HepG2 (cell line): ENCODE data around the gene TTC4. TPM values are rescaled to one million over a fixed set of nuclear protein-coding genes. Genes with fewer than 3 reads are reported as not detected.

ENCODE experiments used
- ATAC-seq: fragments of 200-7000 bp; cut with Tn5 transposase; 3 replicates; pipeline ENCODE4 v1.9.1; 2020; ENCODE audit warnings: mild to moderate bottlenecking, moderate library complexity
- BruUV-seq: library from RNA; stranded (reverse); fragments of 400-500 nt; replicated peaks from 2 replicates; lab custom pipeline; 2021; lab: Mats Ljungman, UMichigan
- CTCF ChIA-PET: fragments of 300-600 bp; formaldehyde crosslinking; extraction: SDS; loops from one replicate; lab custom pipeline; 2021; ENCODE audit warnings: low total read pairs, inconsistent platforms, low intra/inter-chr PET ratio; lab: Yijun Ruan, JAX
- POLR2A ChIA-PET: fragments of 350-600 bp; sonication (Branson Sonifier 250); formaldehyde crosslinking; loops from one replicate; lab custom pipeline; 2020; ENCODE audit warnings: antibody characterized with exemption, inconsistent platforms; lab: Yijun Ruan, JAX
- DNase-seq: peaks from one replicate; pipeline ENCODE4 v3.0.0-alpha.2; 2015; ENCODE audit warnings: low spot score
- FAIRE-seq: peaks from 3 replicates; lab custom pipeline; 2011; peaks lifted over from hg19 to GRCh38; lab: Jason Lieb, UNC
- H2AFZ ChIP-seq: one replicate; pipeline ENCODE4 v1.6.1; 2011; ENCODE audit warnings: low read length, inconsistent platforms
- H3K27ac ChIP-seq: fragments of 300-600 bp; 3 replicates; pipeline ENCODE4 v1.8.0; 2011; ENCODE audit warnings: mixed run types, mild to moderate bottlenecking, mixed read lengths, low read length, inconsistent platforms; ENCODE audit not compliant: insufficient read depth; ENCODE audit errors: extremely low read length
- H3K27me3 ChIP-seq, 2 experiments: fragments of 200-600 bp in 1 of 2; 2 replicates in 1 of 2; 3 replicates in 1 of 2; pipeline versions ENCODE4 v1.6.0 to v1.8.0; 2011; ENCODE audit warnings: low read length in 2 of 2, mild to moderate bottlenecking in 2 of 2, moderate library complexity in 2 of 2, inconsistent platforms in 1 of 2; ENCODE audit not compliant: insufficient read depth in 2 of 2, control insufficient read depth in 1 of 2
- H3K36me3 ChIP-seq, 2 experiments: fragments of 200-600 bp in 1 of 2; replicated peaks in 1 of 2; 2 replicates in 1 of 2; 3 replicates in 1 of 2; pipeline versions ENCODE4 v1.5.1 to v1.8.0; 2011; ENCODE audit warnings: low read length in 2 of 2, inconsistent platforms in 1 of 2; ENCODE audit not compliant: insufficient read depth in 2 of 2, control insufficient read depth in 1 of 2
- H3K4me1 ChIP-seq: 2 replicates; pipeline ENCODE4 v1.5.1; 2012; ENCODE audit warnings: low read length, inconsistent platforms; ENCODE audit not compliant: insufficient read depth
- H3K4me2 ChIP-seq: 2 replicates; pipeline ENCODE4 v1.6.0; 2011; ENCODE audit warnings: low read depth, low read length, inconsistent platforms
- H3K4me3 ChIP-seq, 3 experiments: fragments of 200-600 bp in 1 of 3; sonication (generic), shearing (Covaris generic) in 1 of 3; replicated peaks in 1 of 3; 2 replicates each; pipeline ENCODE4 v1.5.1; 2011 to 2016; ENCODE audit warnings: low read length in 3 of 3, inconsistent platforms in 2 of 3, low read depth in 2 of 3, mild to moderate bottlenecking in 2 of 3, control low read depth in 1 of 3, mixed read lengths in 1 of 3; ENCODE audit not compliant: insufficient read depth in 1 of 3
- H3K79me2 ChIP-seq: one replicate; pipeline ENCODE4 v1.6.1; 2011; ENCODE audit warnings: low read length, inconsistent platforms; ENCODE audit not compliant: insufficient read depth
- H3K9ac ChIP-seq: 2 replicates; pipeline ENCODE4 v1.6.0; 2011; ENCODE audit warnings: mild to moderate bottlenecking, low read depth, low read length, inconsistent platforms; ENCODE audit not compliant: insufficient read depth
- H3K9me3 ChIP-seq: 2 replicates; pipeline ENCODE4 v1.5.1; 2012; ENCODE audit warnings: mild to moderate bottlenecking, low read length
- H4K20me1 ChIP-seq: 2 replicates; pipeline ENCODE4 v1.6.0; 2011; ENCODE audit warnings: inconsistent platforms, mild to moderate bottlenecking, low read length, moderate library complexity; ENCODE audit not compliant: insufficient read depth
- ATF7 ChIP-seq, 2 experiments: fragments of 450-650 bp in 1 of 2; sonication (generic) in 1 of 2; formaldehyde crosslinking in 1 of 2; IDR thresholded peaks; 2 replicates each; pipeline versions ENCODE4 v1.4.0 to v1.6.1; 2016 to 2020; ENCODE audit warnings: antibody characterized with exemption in 1 of 2, mild to moderate bottlenecking in 1 of 2, missing genetic modification reagents in 1 of 2
- HMG20A ChIP-seq: IDR thresholded peaks from 2 replicates; pipeline ENCODE4 v1.6.1; 2016; ENCODE audit warnings: borderline replicate concordance
- ISL2 ChIP-seq: sonication (generic); formaldehyde crosslinking; IDR thresholded peaks from 2 replicates; pipeline ENCODE4 v1.5.0; 2020; ENCODE audit warnings: missing genetic modification reagents
- NFYC ChIP-seq: IDR thresholded peaks from 2 replicates; pipeline ENCODE4 v1.6.1; 2016; ENCODE audit warnings: missing genetic modification reagents, missing compliant biosample characterization
- PHF5A ChIP-seq: IDR thresholded peaks from one replicate; pipeline ENCODE4 v1.6.1; 2018; ENCODE audit warnings: low read depth, missing genetic modification reagents; ENCODE audit not compliant: unreplicated experiment
- PITX1 ChIP-seq: sonication (generic); formaldehyde crosslinking; IDR thresholded peaks from 2 replicates; pipeline ENCODE4 v1.5.1; 2020; ENCODE audit warnings: mild to moderate bottlenecking, missing genetic modification reagents
- POGZ ChIP-seq: sonication (generic); formaldehyde crosslinking; IDR thresholded peaks from 2 replicates; pipeline ENCODE4 v1.4.0; 2020; ENCODE audit warnings: mild to moderate bottlenecking, missing genetic modification reagents
- RBAK ChIP-seq: sonication (generic); formaldehyde crosslinking; IDR thresholded peaks from 2 replicates; pipeline ENCODE4 v1.5.1; 2020; ENCODE audit warnings: mild to moderate bottlenecking, missing genetic modification reagents
- ZNF10 ChIP-seq: sonication (generic); formaldehyde crosslinking; IDR thresholded peaks from 2 replicates; pipeline ENCODE4 v1.4.0; 2020; ENCODE audit warnings: mild to moderate bottlenecking, low read depth, missing genetic modification reagents, borderline replicate concordance
- ZNF143 ChIP-seq: sonication (generic); formaldehyde crosslinking; IDR thresholded peaks from 2 replicates; pipeline ENCODE4 v1.4.0; 2020; ENCODE audit warnings: missing genetic modification reagents
- ZNF180 ChIP-seq: sonication (generic); formaldehyde crosslinking; IDR thresholded peaks from 2 replicates; pipeline ENCODE4 v1.4.0; 2020; ENCODE audit warnings: low read depth, missing genetic modification reagents, borderline replicate concordance
- ZNF367 ChIP-seq: sonication (generic); formaldehyde crosslinking; IDR thresholded peaks from 2 replicates; pipeline ENCODE4 v1.4.0; 2020; ENCODE audit warnings: missing genetic modification reagents, borderline replicate concordance
- ZNF598 ChIP-seq: sonication (generic); formaldehyde crosslinking; IDR thresholded peaks from 2 replicates; pipeline ENCODE4 v1.5.1; 2020; ENCODE audit warnings: mild to moderate bottlenecking, missing genetic modification reagents, borderline replicate concordance
- ZNF768 ChIP-seq: sonication (generic); formaldehyde crosslinking; IDR thresholded peaks from 2 replicates; pipeline ENCODE4 v1.4.0; 2020; ENCODE audit warnings: missing genetic modification reagents
- ZNF776 ChIP-seq: sonication (generic); formaldehyde crosslinking; IDR thresholded peaks from 2 replicates; pipeline ENCODE4 v1.4.0; 2020; ENCODE audit warnings: mild to moderate bottlenecking, missing genetic modification reagents
- WGBS: methylation state at CpG from one replicate; pipeline ENCODE4 v1.1.6; 2017; ENCODE audit warnings: low lambda C conversion rate; 5-methylcytosine and 5-hydroxymethylcytosine counted together
- in situ Hi-C: cut with HindIII; loops from 2 replicates; pipeline ENCODE4 v1.10.0; 2017; ENCODE audit warnings: low pct_unique_long_range_greater_than_20kb; ENCODE audit not compliant: extremely low pct_ligation_motif_present
- intact Hi-C: fragments of 100-400 bp; cut with micrococcal nuclease; formaldehyde crosslinking; loops from one replicate; pipeline ENCODE4 v1.10.0; 2022; ENCODE audit not compliant: unreplicated experiment
- polyA plus RNA-seq, 8 experiments: library from polyadenylated mRNA; depleted of rRNA in 3 of 8; stranded (reverse) in 7 of 8; unstranded in 1 of 8; fragments of >200 nt; fragmentation: Illumina TruSeq in 4 of 8; extraction: Trizol in 4 of 8; gene quantifications; 2 replicates each; pipeline versions ENCODE4 v1.2.1 to v1.2.3, GENCODE V29; 2011 to 2016; ENCODE audit warnings: low read depth in 4 of 8, missing spikeins in 1 of 8, mixed read lengths in 1 of 8; ENCODE audit not compliant: insufficient read depth in 1 of 8
- total RNA-seq, 5 experiments: library from RNA; depleted of rRNA; stranded (reverse); fragments of >200 nt; fragmentation: Illumina TruSeq; extraction: Trizol; gene quantifications; 2 replicates each; pipeline ENCODE4 v1.2.3, GENCODE V29; 2016; ENCODE audit warnings: low read depth in 1 of 5
- TF ChIP-seq, protein P1 (sequence below): sonication (generic); formaldehyde crosslinking; IDR thresholded peaks from 2 replicates; pipeline ENCODE4 v1.4.0; 2020; ENCODE audit warnings: missing genetic modification reagents
- TF ChIP-seq, protein P2 (sequence below): sonication (generic); formaldehyde crosslinking; IDR thresholded peaks from 2 replicates; pipeline ENCODE4 v1.5.0; 2020; ENCODE audit warnings: missing genetic modification reagents
- TF ChIP-seq, protein P3 (sequence below): sonication (generic); formaldehyde crosslinking; IDR thresholded peaks from 2 replicates; pipeline ENCODE4 v1.8.0; 2023; ENCODE audit warnings: mild to moderate bottlenecking, missing genetic modification reagents
- TF ChIP-seq, protein P4 (sequence below): sonication (generic); formaldehyde crosslinking; IDR thresholded peaks from 2 replicates; pipeline ENCODE4 v1.4.0; 2020; ENCODE audit warnings: missing genetic modification reagents

TTC4 gene
- total and polyA plus RNA-seq, 2 of the 13 experiments (the other 11 are each of a cell fraction or from before 2014, with no cell fraction given), result 13.1 to 24.7 TPM

DNA sequence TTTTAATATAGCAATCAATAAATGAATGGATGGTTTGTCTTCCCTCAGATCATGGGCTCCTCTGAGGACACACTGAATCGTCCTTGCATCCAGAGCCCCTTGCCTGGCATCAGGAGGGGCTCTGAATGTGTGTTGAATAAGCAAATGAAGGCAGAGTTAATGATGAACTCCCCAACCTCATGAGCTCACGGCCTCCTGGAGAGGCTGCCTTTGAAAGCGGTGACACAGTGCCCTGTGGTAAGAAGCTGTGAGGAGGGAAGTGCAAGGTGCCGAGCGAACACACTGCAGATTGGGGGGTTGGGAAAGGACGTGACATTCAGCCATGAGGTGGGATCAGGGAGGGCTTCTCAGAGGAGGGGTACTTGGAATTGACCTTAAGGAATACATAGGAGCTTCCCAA lies 51.9 kb downstream of the TTC4 start:
- Histone ChIP-seq H3K27ac (no peak overlapping the region), H3K36me3 (no peaks in the 10 kb centered on the region), H3K79me2 (peaks cover 14% of the 10 kb centered on the region), H3K4me2 (no peak overlapping the region), H3K9ac (no peak overlapping the region), H3K4me1 (peaks cover 21% of the 10 kb centered on the region), H3K9me3 (no peaks in the 10 kb centered on the region), H2AFZ (no peak overlapping the region), H3K27me3 (no peaks in the 10 kb centered on the region), H4K20me1 (no peaks in the 10 kb centered on the region), H3K4me3 (no peak overlapping the region)
- in situ Hi-C loops, result no loop called here
- ChIA-PET POLR2A (no interaction called here), CTCF (interaction anchor here (0.9 kb wide), 1 partner anchor 24 kb away, joined by 3 read pairs; no protein-coding TSS in a partner anchor)
- no peak for FAIRE-seq
- no TSS peak for BruUV-seq
- no peak for DNase-seq
- intact Hi-C loops, result no loop called here
- 25% methylated on average over 6 of the region's 6 CpGs for WGBS
- ATAC-seq, result no peak
- no peak for TF ChIP-seq ZNF10 (CRISPR knock-in tag)
- no peak for TF ChIP-seq POGZ (CRISPR knock-in tag)
- TF ChIP-seq ISL2 (CRISPR knock-in tag), result no peak
- TF ChIP-seq, protein P1, sequence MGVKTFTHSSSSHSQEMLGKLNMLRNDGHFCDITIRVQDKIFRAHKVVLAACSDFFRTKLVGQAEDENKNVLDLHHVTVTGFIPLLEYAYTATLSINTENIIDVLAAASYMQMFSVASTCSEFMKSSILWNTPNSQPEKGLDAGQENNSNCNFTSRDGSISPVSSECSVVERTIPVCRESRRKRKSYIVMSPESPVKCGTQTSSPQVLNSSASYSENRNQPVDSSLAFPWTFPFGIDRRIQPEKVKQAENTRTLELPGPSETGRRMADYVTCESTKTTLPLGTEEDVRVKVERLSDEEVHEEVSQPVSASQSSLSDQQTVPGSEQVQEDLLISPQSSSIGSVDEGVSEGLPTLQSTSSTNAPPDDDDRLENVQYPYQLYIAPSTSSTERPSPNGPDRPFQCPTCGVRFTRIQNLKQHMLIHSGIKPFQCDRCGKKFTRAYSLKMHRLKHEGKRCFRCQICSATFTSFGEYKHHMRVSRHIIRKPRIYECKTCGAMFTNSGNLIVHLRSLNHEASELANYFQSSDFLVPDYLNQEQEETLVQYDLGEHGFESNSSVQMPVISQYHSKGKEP (CRISPR knock-in tag), result no peak
- TF ChIP-seq, protein P2, sequence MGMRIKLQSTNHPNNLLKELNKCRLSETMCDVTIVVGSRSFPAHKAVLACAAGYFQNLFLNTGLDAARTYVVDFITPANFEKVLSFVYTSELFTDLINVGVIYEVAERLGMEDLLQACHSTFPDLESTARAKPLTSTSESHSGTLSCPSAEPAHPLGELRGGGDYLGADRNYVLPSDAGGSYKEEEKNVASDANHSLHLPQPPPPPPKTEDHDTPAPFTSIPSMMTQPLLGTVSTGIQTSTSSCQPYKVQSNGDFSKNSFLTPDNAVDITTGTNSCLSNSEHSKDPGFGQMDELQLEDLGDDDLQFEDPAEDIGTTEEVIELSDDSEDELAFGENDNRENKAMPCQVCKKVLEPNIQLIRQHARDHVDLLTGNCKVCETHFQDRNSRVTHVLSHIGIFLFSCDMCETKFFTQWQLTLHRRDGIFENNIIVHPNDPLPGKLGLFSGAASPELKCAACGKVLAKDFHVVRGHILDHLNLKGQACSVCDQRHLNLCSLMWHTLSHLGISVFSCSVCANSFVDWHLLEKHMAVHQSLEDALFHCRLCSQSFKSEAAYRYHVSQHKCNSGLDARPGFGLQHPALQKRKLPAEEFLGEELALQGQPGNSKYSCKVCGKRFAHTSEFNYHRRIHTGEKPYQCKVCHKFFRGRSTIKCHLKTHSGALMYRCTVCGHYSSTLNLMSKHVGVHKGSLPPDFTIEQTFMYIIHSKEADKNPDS (CRISPR knock-in tag), result no peak
- no peak for TF ChIP-seq NFYC (CRISPR knock-in tag)
- TF ChIP-seq, protein P3, sequence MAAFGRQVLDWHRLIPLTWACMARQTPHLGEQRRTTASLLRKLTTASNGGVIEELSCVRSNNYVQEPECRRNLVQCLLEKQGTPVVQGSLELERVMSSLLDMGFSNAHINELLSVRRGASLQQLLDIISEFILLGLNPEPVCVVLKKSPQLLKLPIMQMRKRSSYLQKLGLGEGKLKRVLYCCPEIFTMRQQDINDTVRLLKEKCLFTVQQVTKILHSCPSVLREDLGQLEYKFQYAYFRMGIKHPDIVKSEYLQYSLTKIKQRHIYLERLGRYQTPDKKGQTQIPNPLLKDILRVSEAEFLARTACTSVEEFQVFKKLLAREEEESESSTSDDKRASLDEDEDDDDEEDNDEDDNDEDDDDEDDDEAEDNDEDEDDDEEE (CRISPR knock-in tag), result no peak
- no peak for TF ChIP-seq PHF5A (CRISPR knock-in tag)
- no peak for TF ChIP-seq ATF7 (IDR thresholded peaks at IDR 0.05)
- no peak for TF ChIP-seq ATF7 (CRISPR knock-in tag; IDR thresholded peaks at IDR 0.05)
- TF ChIP-seq, protein P4, sequence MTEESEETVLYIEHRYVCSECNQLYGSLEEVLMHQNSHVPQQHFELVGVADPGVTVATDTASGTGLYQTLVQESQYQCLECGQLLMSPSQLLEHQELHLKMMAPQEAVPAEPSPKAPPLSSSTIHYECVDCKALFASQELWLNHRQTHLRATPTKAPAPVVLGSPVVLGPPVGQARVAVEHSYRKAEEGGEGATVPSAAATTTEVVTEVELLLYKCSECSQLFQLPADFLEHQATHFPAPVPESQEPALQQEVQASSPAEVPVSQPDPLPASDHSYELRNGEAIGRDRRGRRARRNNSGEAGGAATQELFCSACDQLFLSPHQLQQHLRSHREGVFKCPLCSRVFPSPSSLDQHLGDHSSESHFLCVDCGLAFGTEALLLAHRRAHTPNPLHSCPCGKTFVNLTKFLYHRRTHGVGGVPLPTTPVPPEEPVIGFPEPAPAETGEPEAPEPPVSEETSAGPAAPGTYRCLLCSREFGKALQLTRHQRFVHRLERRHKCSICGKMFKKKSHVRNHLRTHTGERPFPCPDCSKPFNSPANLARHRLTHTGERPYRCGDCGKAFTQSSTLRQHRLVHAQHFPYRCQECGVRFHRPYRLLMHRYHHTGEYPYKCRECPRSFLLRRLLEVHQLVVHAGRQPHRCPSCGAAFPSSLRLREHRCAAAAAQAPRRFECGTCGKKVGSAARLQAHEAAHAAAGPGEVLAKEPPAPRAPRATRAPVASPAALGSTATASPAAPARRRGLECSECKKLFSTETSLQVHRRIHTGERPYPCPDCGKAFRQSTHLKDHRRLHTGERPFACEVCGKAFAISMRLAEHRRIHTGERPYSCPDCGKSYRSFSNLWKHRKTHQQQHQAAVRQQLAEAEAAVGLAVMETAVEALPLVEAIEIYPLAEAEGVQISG, result no peak
- no peak for TF ChIP-seq ZNF180 (CRISPR knock-in tag)
- TF ChIP-seq ZNF367 (CRISPR knock-in tag), result no peak
- no peak for TF ChIP-seq ZNF768 (CRISPR knock-in tag)
- TF ChIP-seq RBAK (CRISPR knock-in tag), result no peak
- no peak for TF ChIP-seq ZNF143 (CRISPR knock-in tag)
- TF ChIP-seq PITX1 (CRISPR knock-in tag), result no peak
- no peak for TF ChIP-seq ZNF776 (CRISPR knock-in tag)
- TF ChIP-seq ZNF598, result no peak
- TF ChIP-seq HMG20A (CRISPR knock-in tag), result no peak
